ENCODE results near the gene TUBB6. TPM values are rescaled to one million over a fixed set of nuclear protein-coding genes. Genes with fewer than 3 reads are reported as not detected.

TUBB6 gene
- total and polyA plus RNA-seq, 7 experiments from 2014 or later, result 0.70 to 16.5 (median 3.2) TPM

- H3K27me3 Mint-ChIP-seq, result peaks cover 35 to 63% (median 53%) of the 10 kb centered on the region in 5 donors
- H3K4me3 ChIP-seq (ENCODE audit: low read length), result no peak overlapping the region
These were observed 502 bp downstream of the TUBB6 start for GRCh38 chr18:12308386-12309100.

DNA sequence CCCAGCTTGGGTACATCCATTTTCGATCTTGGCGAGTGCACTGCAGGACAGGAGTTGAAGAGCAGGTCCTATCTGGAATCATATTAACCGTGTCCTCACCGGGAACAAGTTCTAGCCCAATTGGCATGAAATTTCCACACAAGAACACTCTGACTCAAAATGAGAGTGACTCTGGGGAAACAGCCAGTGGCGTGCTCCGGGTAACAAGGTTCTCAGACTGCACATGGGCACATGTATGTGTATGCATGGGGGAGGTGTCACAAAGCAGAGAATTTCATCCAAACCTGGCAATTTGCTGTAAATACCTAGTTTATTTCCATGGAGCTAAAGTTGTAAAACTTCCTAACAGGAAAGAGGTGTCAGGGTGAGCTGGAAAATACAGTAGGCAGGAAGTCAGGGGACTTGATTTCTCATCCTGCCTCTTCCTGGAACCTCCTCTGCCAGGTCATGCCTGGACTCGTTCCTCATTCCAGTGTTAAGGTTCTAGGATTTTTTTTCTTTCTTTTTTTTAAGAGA lies 1.7 kb downstream of the TUBB6 start:
- no peak overlapping the region for H3K27ac ChIP-seq (ENCODE audit: low read depth, low read length)
- peaks cover 0 to 27% (median 0%) of the 10 kb centered on the region in 5 donors for H3K36me3 Mint-ChIP-seq
- peak overlapping the region in 6 of 10 donors; percentile 2 to 78 (median 50) for H3K4me3 Mint-ChIP-seq
- no peak overlapping the region for H3K4me3 ChIP-seq (ENCODE audit: low read length)
- ChIA-PET POLR2A (no interaction called here), CTCF (no interaction called here)
- DNase-seq, result no peak
- no peaks in the 10 kb centered on the region for H3K36me3 ChIP-seq (ENCODE audit: control insufficient read depth in 2 of 3, insufficient read depth in 3 of 3, low read length in 3 of 3)
- H3K27me3 ChIP-seq (ENCODE audit: control insufficient read depth in 2 of 2, insufficient read depth in 2 of 2, low read length in 2 of 2), result peaks cover 0 to 4% of the 10 kb centered on the region in 2 donors
- intact Hi-C loops (cut with micrococcal nuclease), result loop anchor here in 1 of 2 donors (2.0 kb wide), 1 partner anchor 67 kb away; the partner anchor contains the start of gene AFG3L2
- H3K4me1 Mint-ChIP-seq, result peaks cover 4 to 17% (median 12%) of the 10 kb centered on the region in 7 donors
- no peak for ATAC-seq
- no peaks in the 10 kb centered on the region for H3K9me3 ChIP-seq (ENCODE audit: control insufficient read depth in 2 of 3, low read length in 3 of 3)
- peaks cover 32 to 55% (median 44%) of the 10 kb centered on the region in 5 donors for H3K27me3 Mint-ChIP-seq
- H3K4me1 ChIP-seq (ENCODE audit: control insufficient read depth in 2 of 2, insufficient read depth in 2 of 2, low read length in 2 of 2), result peaks cover 0 to 4% of the 10 kb centered on the region in 2 donors
- H3K9me3 Mint-ChIP-seq, result peaks cover 0 to 36% (median 10%) of the 10 kb centered on the region in 11 donors
- H3K27ac Mint-ChIP-seq, result no peak overlapping the region

More at GRCh38 chr18:12308386-12309100, 502 bp downstream of the TUBB6 start:
- ChIA-PET CTCF (no interaction called here), POLR2A (no interaction called here)
- Mint-ChIP-seq H3K4me3 (peak overlapping the region in 5 of 10 donors; percentile 48 to 78 (median 54)), H3K9me3 (peaks cover 0 to 34% (median 9%) of the 10 kb centered on the region in 11 donors), H3K27ac (peak overlapping the region in 1 of 9 donors; percentile 46), H3K4me1 (peaks cover 4 to 17% (median 12%) of the 10 kb centered on the region in 7 donors), H3K36me3 (peaks cover 0 to 24% (median 0%) of the 10 kb centered on the region in 5 donors)
- H3K27ac ChIP-seq (ENCODE audit: low read depth, low read length), result no peak overlapping the region
- H3K36me3 ChIP-seq (ENCODE audit: control insufficient read depth in 2 of 3, insufficient read depth in 3 of 3, low read length in 3 of 3), result no peaks in the 10 kb centered on the region
- DNase-seq (peak in 2 of 9 donors; percentile 28 to 60), ATAC-seq (peak; percentile 79)
- no peaks in the 10 kb centered on the region for H3K9me3 ChIP-seq (ENCODE audit: control insufficient read depth in 2 of 3, low read length in 3 of 3)
- peaks cover 0 to 4% of the 10 kb centered on the region in 2 donors for H3K4me1 ChIP-seq (ENCODE audit: control insufficient read depth in 2 of 2, insufficient read depth in 2 of 2, low read length in 2 of 2)
- H3K27me3 ChIP-seq (ENCODE audit: control insufficient read depth in 2 of 2, insufficient read depth in 2 of 2, low read length in 2 of 2), result peaks cover 0 to 4% of the 10 kb centered on the region in 2 donors
- intact Hi-C loops (cut with micrococcal nuclease), result loop anchor here in 1 of 2 donors (2.0 kb wide), 1 partner anchor 68 kb away; the partner anchor contains the start of gene AFG3L2

GRCh38 chr18:12310762-12311161 lies 2.7 kb downstream of the TUBB6 start:
- H3K4me1 Mint-ChIP-seq, result peaks cover 4 to 17% (median 12%) of the 10 kb centered on the region in 7 donors
- CTCF ChIA-PET, result no interaction called here

GRCh38 chr18:12312976-12313375 lies 4.9 kb downstream of the TUBB6 start:
- H3K9me3 ChIP-seq (ENCODE audit: control insufficient read depth in 2 of 3, low read length in 3 of 3), result no peaks in the 10 kb centered on the region
- Mint-ChIP-seq H3K36me3 (peaks cover 0 to 29% (median 0%) of the 10 kb centered on the region in 5 donors), H3K4me1 (peaks cover 0 to 6% (median 0%) of the 10 kb centered on the region in 7 donors), H3K27ac (no peak overlapping the region), H3K27me3 (peaks cover 7 to 28% (median 18%) of the 10 kb centered on the region in 5 donors), H3K9me3 (peaks cover 0 to 36% (median 10%) of the 10 kb centered on the region in 11 donors), H3K4me3 (no peak overlapping the region)
- H3K27me3 ChIP-seq (ENCODE audit: control insufficient read depth in 2 of 2, insufficient read depth in 2 of 2, low read length in 2 of 2), result peaks cover 0 to 4% of the 10 kb centered on the region in 2 donors
- CTCF ChIA-PET, result no interaction called here
- no peak for ATAC-seq
- no peak overlapping the region for H3K27ac ChIP-seq (ENCODE audit: low read depth, low read length)
- no peak for DNase-seq
- H3K36me3 ChIP-seq (ENCODE audit: control insufficient read depth in 2 of 3, insufficient read depth in 3 of 3, low read length in 3 of 3), result no peaks in the 10 kb centered on the region
- POLR2A ChIA-PET, result no interaction called here
- no peaks in the 10 kb centered on the region for H3K4me1 ChIP-seq (ENCODE audit: control insufficient read depth in 2 of 2, insufficient read depth in 2 of 2, low read length in 2 of 2)
- intact Hi-C loops (cut with micrococcal nuclease), result no loop called here
- H3K4me3 ChIP-seq (ENCODE audit: low read length), result no peak overlapping the region

More at GRCh38 chr18:12310762-12311161, 2.7 kb downstream of the TUBB6 start:
- Histone ChIP-seq H3K36me3 (ENCODE audit: control insufficient read depth in 2 of 3, insufficient read depth in 3 of 3, low read length in 3 of 3) (no peaks in the 10 kb centered on the region), H3K4me3 (ENCODE audit: low read length) (no peak overlapping the region), H3K27ac (ENCODE audit: low read depth, low read length) (no peak overlapping the region), H3K9me3 (ENCODE audit: control insufficient read depth in 2 of 3, low read length in 3 of 3) (no peaks in the 10 kb centered on the region), H3K4me1 (ENCODE audit: control insufficient read depth in 2 of 2, insufficient read depth in 2 of 2, low read length in 2 of 2) (peaks cover 0 to 4% of the 10 kb centered on the region in 2 donors), H3K27me3 (ENCODE audit: control insufficient read depth in 2 of 2, insufficient read depth in 2 of 2, low read length in 2 of 2) (peaks cover 0 to 4% of the 10 kb centered on the region in 2 donors)
- intact Hi-C loops (cut with micrococcal nuclease), result no loop called here
- peak overlapping the region in 1 of 10 donors; percentile 21 for H3K4me3 Mint-ChIP-seq
- H3K9me3 Mint-ChIP-seq, result peaks cover 0 to 36% (median 10%) of the 10 kb centered on the region in 11 donors
- ATAC-seq (no peak), DNase-seq (no peak)
- POLR2A ChIA-PET, result no interaction called here
- peaks cover 0 to 29% (median 0%) of the 10 kb centered on the region in 5 donors for H3K36me3 Mint-ChIP-seq
- H3K27me3 Mint-ChIP-seq, result peaks cover 25 to 45% (median 37%) of the 10 kb centered on the region in 5 donors
- no peak overlapping the region for H3K27ac Mint-ChIP-seq

DNA sequence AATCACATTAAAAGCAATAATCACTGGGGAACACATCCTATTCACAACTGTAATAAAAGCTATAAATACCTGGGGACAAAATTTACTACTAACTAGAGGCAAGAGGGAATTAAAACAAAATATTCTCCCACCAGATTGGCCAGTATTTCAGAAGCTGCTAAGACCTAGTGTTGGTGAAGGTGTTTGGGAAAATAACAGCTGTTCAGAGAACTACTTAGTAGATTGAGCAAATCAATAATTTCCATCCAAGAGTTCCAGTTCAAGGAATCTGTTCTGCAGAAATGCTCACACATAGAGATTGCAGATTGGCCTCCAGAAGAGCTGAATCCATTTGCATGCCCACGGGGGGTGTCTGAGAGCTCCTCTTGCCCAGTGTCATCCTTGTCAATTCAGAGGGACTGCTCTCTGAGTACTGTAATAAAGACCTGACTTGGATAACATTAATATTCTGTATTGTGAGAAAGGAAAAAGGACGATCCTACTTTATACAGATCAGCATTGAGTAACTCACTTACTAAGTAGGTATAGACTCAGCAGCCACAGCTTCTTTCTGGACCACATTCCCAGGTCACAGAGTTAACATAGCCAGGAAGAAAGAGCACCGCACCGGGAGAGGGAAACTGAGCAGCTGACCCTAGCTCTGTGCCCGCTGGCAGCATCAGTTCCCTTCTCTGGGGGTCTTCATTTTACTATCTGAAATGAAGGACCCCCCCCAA lies 5.6 kb downstream of the TUBB6 start:
- Mint-ChIP-seq H3K27ac (no peak overlapping the region), H3K4me1 (peaks cover 0 to 6% (median 0%) of the 10 kb centered on the region in 7 donors), H3K9me3 (peaks cover 0 to 36% (median 10%) of the 10 kb centered on the region in 11 donors), H3K27me3 (peaks cover 7 to 28% (median 18%) of the 10 kb centered on the region in 5 donors), H3K36me3 (peaks cover 0 to 29% (median 0%) of the 10 kb centered on the region in 5 donors), H3K4me3 (no peak overlapping the region)
- ChIA-PET CTCF (interaction anchor here (0.6 kb wide), 1 partner anchor 33 kb away, joined by 3 read pairs; no protein-coding TSS in a partner anchor), POLR2A (no interaction called here)
- no peaks in the 10 kb centered on the region for H3K36me3 ChIP-seq (ENCODE audit: control insufficient read depth in 2 of 3, insufficient read depth in 3 of 3, low read length in 3 of 3)
- no peaks in the 10 kb centered on the region for H3K9me3 ChIP-seq (ENCODE audit: control insufficient read depth in 2 of 3, low read length in 3 of 3)
- intact Hi-C loops (cut with micrococcal nuclease), result no loop called here
- H3K4me1 ChIP-seq (ENCODE audit: control insufficient read depth in 2 of 2, insufficient read depth in 2 of 2, low read length in 2 of 2), result no peaks in the 10 kb centered on the region
- peaks cover 0 to 4% of the 10 kb centered on the region in 2 donors for H3K27me3 ChIP-seq (ENCODE audit: control insufficient read depth in 2 of 2, insufficient read depth in 2 of 2, low read length in 2 of 2)
- no peak overlapping the region for H3K27ac ChIP-seq (ENCODE audit: low read depth, low read length)
- no peak for DNase-seq
- no peak overlapping the region for H3K4me3 ChIP-seq (ENCODE audit: low read length)
- ATAC-seq, result no peak

DNA sequence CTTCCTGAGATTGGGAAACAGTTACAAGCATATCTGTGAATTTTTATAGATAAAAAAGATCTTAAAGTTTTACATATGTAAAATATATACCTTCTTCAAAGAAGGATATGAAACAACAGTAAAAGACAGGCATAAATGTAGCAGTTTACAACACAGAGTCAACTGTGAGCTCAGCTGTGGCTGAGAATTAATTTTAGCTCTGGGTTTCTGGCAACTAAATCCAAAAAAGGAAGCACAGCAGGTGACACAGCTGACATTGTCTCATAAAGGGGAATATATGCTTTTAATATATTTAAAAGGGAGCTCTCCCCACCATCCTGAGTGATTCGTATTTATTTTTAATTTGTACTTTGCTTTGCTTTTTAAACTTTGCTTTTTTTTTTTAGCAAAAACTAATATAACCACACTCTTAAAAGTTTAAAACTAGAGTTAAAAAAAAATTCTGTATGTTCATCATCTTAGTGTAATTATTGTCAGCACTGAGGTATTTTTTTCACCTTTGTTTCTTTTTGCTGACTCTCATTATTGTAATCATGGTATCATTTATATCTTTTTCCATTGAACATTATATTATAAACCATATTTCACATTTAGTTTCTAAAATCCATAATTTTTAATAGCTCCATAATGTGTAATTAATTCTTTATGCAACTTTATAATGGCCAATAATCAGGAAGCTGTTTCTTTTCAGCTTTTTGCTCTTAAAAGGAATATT lies 6.7 kb downstream of the TUBB6 start:
- intact Hi-C loops (cut with micrococcal nuclease), result no loop called here
- H3K36me3 Mint-ChIP-seq, result peaks cover 0 to 26% (median 0%) of the 10 kb centered on the region in 5 donors
- Histone ChIP-seq H3K9me3 (ENCODE audit: control insufficient read depth in 2 of 3, low read length in 3 of 3) (no peaks in the 10 kb centered on the region), H3K27ac (ENCODE audit: low read depth, low read length) (no peak overlapping the region), H3K4me1 (ENCODE audit: control insufficient read depth in 2 of 2, insufficient read depth in 2 of 2, low read length in 2 of 2) (no peaks in the 10 kb centered on the region), H3K4me3 (ENCODE audit: low read length) (no peak overlapping the region), H3K27me3 (ENCODE audit: control insufficient read depth in 2 of 2, insufficient read depth in 2 of 2, low read length in 2 of 2) (peaks cover 0 to under 1% of the 10 kb centered on the region in 2 donors), H3K36me3 (ENCODE audit: control insufficient read depth in 2 of 3, insufficient read depth in 3 of 3, low read length in 3 of 3) (no peaks in the 10 kb centered on the region)
- no peak for ATAC-seq
- no peak overlapping the region for H3K4me3 Mint-ChIP-seq
- H3K9me3 Mint-ChIP-seq, result peaks cover 0 to 33% (median 10%) of the 10 kb centered on the region in 11 donors
- H3K4me1 Mint-ChIP-seq, result peaks cover 0 to 1% (median 0%) of the 10 kb centered on the region in 7 donors
- no peak overlapping the region for H3K27ac Mint-ChIP-seq
- POLR2A ChIA-PET, result no interaction called here
- H3K27me3 Mint-ChIP-seq, result peaks cover 3 to 21% (median 12%) of the 10 kb centered on the region in 5 donors
- no peak for DNase-seq
- CTCF ChIA-PET, result no interaction called here
